GM20000 (cell line): Measurements from ENCODE around the gene RAET1L.
"Not testable (repeated sequence)": the region's sequence is repeated elsewhere in the genome, so short reads cannot be mapped to it uniquely, and the experiment has no call there.

Source experiments
- DNase-seq: peaks from one replicate; pipeline ENCODE4 v3.0.0; 2012; ENCODE audit warnings: low spot score
- CTCF ChIP-seq: IDR thresholded peaks from 2 replicates; pipeline ENCODE4 v1.5.1; 2012; ENCODE audit warnings: mild to moderate bottlenecking, control low read depth; ENCODE audit errors: extremely low read depth, missing control alignments

The RAET1L gene

GRCh38 chr6:150025201-150025917, at the start of gene RAET1L:
RAET1L (minus strand) TSS chr6:150025532; CDS start chr6:150025471, 61 bp downstream.
- DNase-seq = no peak
- no peak for TF ChIP-seq CTCF

- TF ChIP-seq CTCF = no peak
- DNase-seq = no peak
These were observed 49.7 kb upstream of the RAET1L start for GRCh38 chr6:150075034-150075421.

- DNase-seq = not testable (repeated sequence)
These were observed 49.2 kb upstream of the RAET1L start for GRCh38 chr6:150074396-150075033.

GRCh38 chr6:150072201-150072600, 46.9 kb upstream of the RAET1L start:
- TF ChIP-seq CTCF = no peak
- DNase-seq = no peak

GRCh38 chr6:150070236-150070818, 45.0 kb upstream of the RAET1L start:
- DNase-seq = no peak
- TF ChIP-seq CTCF = no peak

GRCh38 chr6:150069706-150070105, 44.4 kb upstream of the RAET1L start:
- DNase-seq = no peak

GRCh38 chr6:150068720-150069648, 43.7 kb upstream of the RAET1L start, which contains the start of gene ULBP3:
ULBP3 (minus strand) TSS chr6:150069121; CDS start chr6:150069066, 55 bp downstream.
- DNase-seq = peak; percentile 84
- peak; percentile 44 for TF ChIP-seq CTCF

More at GRCh38 chr6:150069706-150070105, 44.4 kb upstream of the RAET1L start:
- no peak for TF ChIP-seq CTCF
